SW480 (cell line): ENCODE measurements around the gene CUL4A.

Experiments used
- DNase-seq: peaks from one replicate; pipeline ENCODE4 v3.0.0-alpha.2; 2016; ENCODE audit warnings: low spot score

Gene CUL4A

GRCh38 chr13:113208421-113209335 is 735 bp upstream of the CUL4A start, which contains the start of gene PCID2:
TSS of gene PCID2 (minus strand) at chr13:113208669. CDS start at chr13:113208634, 35 bp downstream.
- DNase-seq = peak; percentile 85

GRCh38 chr13:113209759-113210421 is 477 bp downstream of the CUL4A start:
- peak; percentile 85 for DNase-seq

GRCh38 chr13:113210833-113211232 is 1.4 kb downstream of the CUL4A start:
- no peak for DNase-seq

GRCh38 chr13:113211774-113212173 is 2.4 kb downstream of the CUL4A start:
- DNase-seq = no peak

- DNase-seq = peak; percentile 56
Observed at GRCh38 chr13:113216254-113217048, 7.0 kb downstream of the CUL4A start.

- no peak for DNase-seq
Observed at GRCh38 chr13:113218586-113218985, 9.2 kb downstream of the CUL4A start.

GRCh38 chr13:113219256-113219940 is 10.0 kb downstream of the CUL4A start:
- no peak for DNase-seq

GRCh38 chr13:113220141-113220598 is 10.8 kb downstream of the CUL4A start:
- no peak for DNase-seq

- DNase-seq = no peak
Observed at GRCh38 chr13:113220877-113221276, 11.5 kb downstream of the CUL4A start.

- no peak for DNase-seq
Observed at GRCh38 chr13:113223070-113223469, 13.7 kb downstream of the CUL4A start.

- DNase-seq = no peak
Observed at GRCh38 chr13:113224486-113224885, 15.1 kb downstream of the CUL4A start.

GRCh38 chr13:113225515-113225914 is 16.1 kb downstream of the CUL4A start:
- DNase-seq = no peak

- no peak for DNase-seq
Observed at GRCh38 chr13:113226873-113227450, 17.5 kb downstream of the CUL4A start.

- DNase-seq = no peak
Observed at GRCh38 chr13:113229161-113229560, 19.7 kb downstream of the CUL4A start.

- no peak for DNase-seq
Observed at GRCh38 chr13:113229791-113230190, 20.4 kb downstream of the CUL4A start.

- no peak for DNase-seq
Observed at GRCh38 chr13:113231306-113232207, 22.1 kb downstream of the CUL4A start.

- no peak for DNase-seq
Observed at GRCh38 chr13:113232208-113233003, 23.0 kb downstream of the CUL4A start.

- no peak for DNase-seq
Observed at GRCh38 chr13:113233101-113233500, 23.7 kb downstream of the CUL4A start.

GRCh38 chr13:113238536-113238935 is 29.1 kb downstream of the CUL4A start:
- DNase-seq = no peak
